ENCODE results near the gene CALCOCO1. TPM values are rescaled to one million over a fixed set of nuclear protein-coding genes. Genes with fewer than 3 reads are reported as not detected.

CALCOCO1 gene
- total RNA-seq, 1 experiment from 2014 or later, result 27.0 TPM

DNA sequence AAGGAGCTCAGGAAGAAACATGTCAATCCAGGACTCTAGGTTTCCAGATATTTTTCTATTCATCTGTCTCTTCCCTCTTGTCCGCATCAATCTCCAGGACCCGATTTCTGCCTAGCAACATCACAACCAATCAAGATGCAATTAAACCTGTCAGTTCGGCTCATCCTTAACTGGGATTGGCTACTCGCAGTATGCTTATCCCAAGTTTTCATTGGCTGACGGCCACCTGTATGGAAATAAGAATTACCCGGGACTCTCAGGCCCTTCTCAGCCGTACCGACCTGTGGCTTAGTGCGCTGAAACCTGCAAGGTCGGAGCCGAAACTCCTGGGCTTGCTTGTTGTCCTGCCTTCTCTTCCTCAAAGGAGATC is 31.0 kb downstream of the CALCOCO1 start:
- H3K4me1 Mint-ChIP-seq, result peaks cover 35% of the 10 kb centered on the region
- H3K27me3 Mint-ChIP-seq (ENCODE audit: low read depth), result peaks cover 59% of the 10 kb centered on the region
- peak; percentile 94 for ATAC-seq
- POLR2A ChIA-PET, result no interaction called here
- DNase-seq (ENCODE audit: low spot score), result peak; percentile 74
- TF ChIP-seq, protein P1, sequence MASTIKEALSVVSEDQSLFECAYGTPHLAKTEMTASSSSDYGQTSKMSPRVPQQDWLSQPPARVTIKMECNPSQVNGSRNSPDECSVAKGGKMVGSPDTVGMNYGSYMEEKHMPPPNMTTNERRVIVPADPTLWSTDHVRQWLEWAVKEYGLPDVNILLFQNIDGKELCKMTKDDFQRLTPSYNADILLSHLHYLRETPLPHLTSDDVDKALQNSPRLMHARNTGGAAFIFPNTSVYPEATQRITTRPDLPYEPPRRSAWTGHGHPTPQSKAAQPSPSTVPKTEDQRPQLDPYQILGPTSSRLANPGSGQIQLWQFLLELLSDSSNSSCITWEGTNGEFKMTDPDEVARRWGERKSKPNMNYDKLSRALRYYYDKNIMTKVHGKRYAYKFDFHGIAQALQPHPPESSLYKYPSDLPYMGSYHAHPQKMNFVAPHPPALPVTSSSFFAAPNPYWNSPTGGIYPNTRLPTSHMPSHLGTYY (CRISPR knock-in tag; IDR thresholded peaks at IDR 0.05), result no peak
- TF ChIP-seq ZNF232 (CRISPR knock-in tag; IDR thresholded peaks at IDR 0.05) (no peak), JUN (CRISPR knock-in tag; IDR thresholded peaks at IDR 0.05) (no peak), ATF1 (CRISPR knock-in tag; IDR thresholded peaks at IDR 0.05) (no peak), NFYB (CRISPR knock-in tag; conservative IDR thresholded peaks at IDR 0.05; ENCODE audit: low read depth) (peak; percentile 27; the same call in 1 of the 2 replicates), ZNF219 (CRISPR knock-in tag; IDR thresholded peaks at IDR 0.05; ENCODE audit: borderline replicate concordance) (no peak)
- TF ChIP-seq, protein P2, sequence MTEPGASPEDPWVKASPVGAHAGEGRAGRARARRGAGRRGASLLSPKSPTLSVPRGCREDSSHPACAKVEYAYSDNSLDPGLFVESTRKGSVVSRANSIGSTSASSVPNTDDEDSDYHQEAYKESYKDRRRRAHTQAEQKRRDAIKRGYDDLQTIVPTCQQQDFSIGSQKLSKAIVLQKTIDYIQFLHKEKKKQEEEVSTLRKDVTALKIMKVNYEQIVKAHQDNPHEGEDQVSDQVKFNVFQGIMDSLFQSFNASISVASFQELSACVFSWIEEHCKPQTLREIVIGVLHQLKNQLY (CRISPR knock-in tag; IDR thresholded peaks at IDR 0.05), result no peak
- TF ChIP-seq, protein P3, sequence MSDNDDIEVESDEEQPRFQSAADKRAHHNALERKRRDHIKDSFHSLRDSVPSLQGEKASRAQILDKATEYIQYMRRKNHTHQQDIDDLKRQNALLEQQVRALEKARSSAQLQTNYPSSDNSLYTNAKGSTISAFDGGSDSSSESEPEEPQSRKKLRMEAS (CRISPR knock-in tag; IDR thresholded peaks at IDR 0.05), result 0 out of 2 replicates have a peak, but pooled peaks have one; percentile 22
- TF ChIP-seq, protein P4, sequence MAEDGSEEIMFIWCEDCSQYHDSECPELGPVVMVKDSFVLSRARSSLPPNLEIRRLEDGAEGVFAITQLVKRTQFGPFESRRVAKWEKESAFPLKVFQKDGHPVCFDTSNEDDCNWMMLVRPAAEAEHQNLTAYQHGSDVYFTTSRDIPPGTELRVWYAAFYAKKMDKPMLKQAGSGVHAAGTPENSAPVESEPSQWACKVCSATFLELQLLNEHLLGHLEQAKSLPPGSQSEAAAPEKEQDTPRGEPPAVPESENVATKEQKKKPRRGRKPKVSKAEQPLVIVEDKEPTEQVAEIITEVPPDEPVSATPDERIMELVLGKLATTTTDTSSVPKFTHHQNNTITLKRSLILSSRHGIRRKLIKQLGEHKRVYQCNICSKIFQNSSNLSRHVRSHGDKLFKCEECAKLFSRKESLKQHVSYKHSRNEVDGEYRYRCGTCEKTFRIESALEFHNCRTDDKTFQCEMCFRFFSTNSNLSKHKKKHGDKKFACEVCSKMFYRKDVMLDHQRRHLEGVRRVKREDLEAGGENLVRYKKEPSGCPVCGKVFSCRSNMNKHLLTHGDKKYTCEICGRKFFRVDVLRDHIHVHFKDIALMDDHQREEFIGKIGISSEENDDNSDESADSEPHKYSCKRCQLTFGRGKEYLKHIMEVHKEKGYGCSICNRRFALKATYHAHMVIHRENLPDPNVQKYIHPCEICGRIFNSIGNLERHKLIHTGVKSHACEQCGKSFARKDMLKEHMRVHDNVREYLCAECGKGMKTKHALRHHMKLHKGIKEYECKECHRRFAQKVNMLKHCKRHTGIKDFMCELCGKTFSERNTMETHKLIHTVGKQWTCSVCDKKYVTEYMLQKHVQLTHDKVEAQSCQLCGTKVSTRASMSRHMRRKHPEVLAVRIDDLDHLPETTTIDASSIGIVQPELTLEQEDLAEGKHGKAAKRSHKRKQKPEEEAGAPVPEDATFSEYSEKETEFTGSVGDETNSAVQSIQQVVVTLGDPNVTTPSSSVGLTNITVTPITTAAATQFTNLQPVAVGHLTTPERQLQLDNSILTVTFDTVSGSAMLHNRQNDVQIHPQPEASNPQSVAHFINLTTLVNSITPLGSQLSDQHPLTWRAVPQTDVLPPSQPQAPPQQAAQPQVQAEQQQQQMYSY (CRISPR knock-in tag; IDR thresholded peaks at IDR 0.05), result 0 out of 2 replicates have a peak, but pooled peaks have one; percentile 9
- TF ChIP-seq, protein P5, sequence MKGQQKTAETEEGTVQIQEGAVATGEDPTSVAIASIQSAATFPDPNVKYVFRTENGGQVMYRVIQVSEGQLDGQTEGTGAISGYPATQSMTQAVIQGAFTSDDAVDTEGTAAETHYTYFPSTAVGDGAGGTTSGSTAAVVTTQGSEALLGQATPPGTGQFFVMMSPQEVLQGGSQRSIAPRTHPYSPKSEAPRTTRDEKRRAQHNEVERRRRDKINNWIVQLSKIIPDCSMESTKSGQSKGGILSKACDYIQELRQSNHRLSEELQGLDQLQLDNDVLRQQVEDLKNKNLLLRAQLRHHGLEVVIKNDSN (CRISPR knock-in tag; IDR thresholded peaks at IDR 0.05), result no peak
- H3K4me3 Mint-ChIP-seq, result peak overlapping the region; percentile 78
- H3K27ac Mint-ChIP-seq, result peak overlapping the region; percentile 100
- no peaks in the 10 kb centered on the region for H3K36me3 Mint-ChIP-seq
- peaks cover 4% of the 10 kb centered on the region; the same call in 1 of the 2 replicates for H3K9me3 Mint-ChIP-seq
- CTCF ChIA-PET, result interaction anchor here (0.8 to 8.4 kb wide), 5 partner anchors 20 to 188 kb away, joined by 3 to 232 read pairs (median 7); partner anchors contain the start of gene ATP5MC2

DNA sequence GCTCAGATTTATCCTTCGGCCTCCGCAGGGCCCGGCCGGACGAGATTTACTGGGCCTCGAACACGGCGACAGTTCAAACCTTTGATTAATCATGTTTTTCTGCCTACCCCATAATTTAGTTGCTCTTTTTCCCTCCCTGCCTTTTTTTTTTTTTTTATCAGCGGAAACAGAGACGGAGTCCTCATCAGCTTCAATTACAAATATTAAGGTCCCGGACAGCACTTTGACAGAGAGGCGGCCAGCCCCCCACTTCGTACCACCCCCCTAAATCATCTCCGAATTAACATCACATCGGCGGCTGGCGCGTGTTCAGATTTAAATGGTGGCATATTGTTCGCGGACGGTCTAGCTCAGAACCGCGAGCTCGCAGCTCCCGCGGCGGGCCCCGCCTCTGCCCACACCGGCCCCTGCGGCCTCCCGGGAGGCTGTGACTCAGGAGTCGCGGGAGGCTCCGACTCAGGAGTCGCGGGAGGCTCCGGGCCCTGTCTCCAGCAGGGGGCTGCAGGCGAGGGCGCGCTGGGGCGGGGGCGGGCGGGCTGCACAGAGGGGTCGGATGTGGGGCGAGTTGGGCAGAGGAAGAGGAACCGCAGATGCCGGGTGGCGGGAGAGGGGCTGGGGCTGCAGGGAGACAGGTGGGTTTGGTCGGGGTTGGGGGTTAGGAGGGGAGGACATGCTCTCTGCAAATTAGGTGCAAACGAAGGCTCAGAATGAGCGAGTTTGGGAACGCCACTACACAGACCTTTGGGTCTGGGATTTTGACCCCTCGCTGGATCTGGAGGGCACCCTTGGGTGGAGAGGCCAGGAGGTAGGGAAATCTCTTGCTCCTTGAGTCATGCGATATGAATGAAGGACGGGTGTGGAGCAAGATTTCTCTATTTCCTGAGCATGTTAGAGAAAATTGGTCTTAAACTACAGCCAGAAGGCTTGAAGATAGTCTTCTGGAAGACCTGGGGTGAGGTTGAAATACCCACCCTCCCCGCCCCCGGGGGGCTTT is 31.8 kb downstream of the CALCOCO1 start:
- TF ChIP-seq ZNF423 (CRISPR knock-in tag; IDR thresholded peaks at IDR 0.05) (peak; percentile 57), RORB (CRISPR knock-in tag; IDR thresholded peaks at IDR 0.05) (no peak), ZNF232 (CRISPR knock-in tag; IDR thresholded peaks at IDR 0.05) (no peak), ZNF317 (CRISPR knock-in tag; IDR thresholded peaks at IDR 0.05; ENCODE audit: borderline replicate concordance, low read depth) (no peak), FOXP1 (CRISPR knock-in tag; IDR thresholded peaks at IDR 0.05; ENCODE audit: borderline replicate concordance) (0 out of 2 replicates have a peak, but pooled peaks have one; percentile 20), PRRX2 (CRISPR knock-in tag; IDR thresholded peaks at IDR 0.05) (no peak), KAT7 (CRISPR knock-in tag; IDR thresholded peaks at IDR 0.05; ENCODE audit: borderline replicate concordance) (0 out of 2 replicates have a peak, but pooled peaks have one; percentile 54)
- TF ChIP-seq, protein P6, sequence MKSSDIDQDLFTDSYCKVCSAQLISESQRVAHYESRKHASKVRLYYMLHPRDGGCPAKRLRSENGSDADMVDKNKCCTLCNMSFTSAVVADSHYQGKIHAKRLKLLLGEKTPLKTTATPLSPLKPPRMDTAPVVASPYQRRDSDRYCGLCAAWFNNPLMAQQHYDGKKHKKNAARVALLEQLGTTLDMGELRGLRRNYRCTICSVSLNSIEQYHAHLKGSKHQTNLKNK (CRISPR knock-in tag; IDR thresholded peaks at IDR 0.05), result no peak
- TF ChIP-seq, protein P7, sequence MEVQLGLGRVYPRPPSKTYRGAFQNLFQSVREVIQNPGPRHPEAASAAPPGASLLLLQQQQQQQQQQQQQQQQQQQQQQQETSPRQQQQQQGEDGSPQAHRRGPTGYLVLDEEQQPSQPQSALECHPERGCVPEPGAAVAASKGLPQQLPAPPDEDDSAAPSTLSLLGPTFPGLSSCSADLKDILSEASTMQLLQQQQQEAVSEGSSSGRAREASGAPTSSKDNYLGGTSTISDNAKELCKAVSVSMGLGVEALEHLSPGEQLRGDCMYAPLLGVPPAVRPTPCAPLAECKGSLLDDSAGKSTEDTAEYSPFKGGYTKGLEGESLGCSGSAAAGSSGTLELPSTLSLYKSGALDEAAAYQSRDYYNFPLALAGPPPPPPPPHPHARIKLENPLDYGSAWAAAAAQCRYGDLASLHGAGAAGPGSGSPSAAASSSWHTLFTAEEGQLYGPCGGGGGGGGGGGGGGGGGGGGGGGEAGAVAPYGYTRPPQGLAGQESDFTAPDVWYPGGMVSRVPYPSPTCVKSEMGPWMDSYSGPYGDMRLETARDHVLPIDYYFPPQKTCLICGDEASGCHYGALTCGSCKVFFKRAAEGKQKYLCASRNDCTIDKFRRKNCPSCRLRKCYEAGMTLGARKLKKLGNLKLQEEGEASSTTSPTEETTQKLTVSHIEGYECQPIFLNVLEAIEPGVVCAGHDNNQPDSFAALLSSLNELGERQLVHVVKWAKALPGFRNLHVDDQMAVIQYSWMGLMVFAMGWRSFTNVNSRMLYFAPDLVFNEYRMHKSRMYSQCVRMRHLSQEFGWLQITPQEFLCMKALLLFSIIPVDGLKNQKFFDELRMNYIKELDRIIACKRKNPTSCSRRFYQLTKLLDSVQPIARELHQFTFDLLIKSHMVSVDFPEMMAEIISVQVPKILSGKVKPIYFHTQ (CRISPR knock-in tag; IDR thresholded peaks at IDR 0.05), result no peak
- TF ChIP-seq, protein P8, sequence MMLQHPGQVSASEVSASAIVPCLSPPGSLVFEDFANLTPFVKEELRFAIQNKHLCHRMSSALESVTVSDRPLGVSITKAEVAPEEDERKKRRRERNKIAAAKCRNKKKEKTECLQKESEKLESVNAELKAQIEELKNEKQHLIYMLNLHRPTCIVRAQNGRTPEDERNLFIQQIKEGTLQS (CRISPR knock-in tag; conservative IDR thresholded peaks at IDR 0.05), result no peak
- TF ChIP-seq, protein P9, sequence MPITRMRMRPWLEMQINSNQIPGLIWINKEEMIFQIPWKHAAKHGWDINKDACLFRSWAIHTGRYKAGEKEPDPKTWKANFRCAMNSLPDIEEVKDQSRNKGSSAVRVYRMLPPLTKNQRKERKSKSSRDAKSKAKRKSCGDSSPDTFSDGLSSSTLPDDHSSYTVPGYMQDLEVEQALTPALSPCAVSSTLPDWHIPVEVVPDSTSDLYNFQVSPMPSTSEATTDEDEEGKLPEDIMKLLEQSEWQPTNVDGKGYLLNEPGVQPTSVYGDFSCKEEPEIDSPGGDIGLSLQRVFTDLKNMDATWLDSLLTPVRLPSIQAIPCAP (CRISPR knock-in tag; IDR thresholded peaks at IDR 0.05), result no peak
- Mint-ChIP-seq H3K9me3 (peaks cover 4% of the 10 kb centered on the region; the same call in 1 of the 2 replicates), H3K27me3 (ENCODE audit: low read depth) (peaks cover 52% of the 10 kb centered on the region), H3K4me3 (peak overlapping the region; percentile 78), H3K27ac (peak overlapping the region; percentile 14; the same call in 1 of the 2 replicates), H3K4me1 (peaks cover 35% of the 10 kb centered on the region), H3K36me3 (no peaks in the 10 kb centered on the region)
- ChIA-PET POLR2A (interaction anchor here (0.9 kb wide), 2 partner anchors 51 to 243 kb away, joined by 3 read pairs; no protein-coding TSS in a partner anchor), CTCF (interaction anchor here (0.6 to 8.4 kb wide), 10 partner anchors 9 to 187 kb away, joined by 3 to 232 read pairs (median 6); partner anchors contain the start of gene ATP5MC2)
- peak; percentile 16 for ATAC-seq
- DNase-seq (ENCODE audit: low spot score), result peak; percentile 63

All from WTC11 (cell line).